ENCODE results near the gene DYNLT4. TPM values are rescaled to one million over a fixed set of nuclear protein-coding genes. Genes with fewer than 3 reads are reported as not detected.

The DYNLT4 gene
- total and polyA plus RNA-seq, 10 donors = 0.15 to 2.1 (median 0.82) TPM; not detected in 3

GRCh38 chr1:44780583-44781121 lies 26.5 kb downstream of the DYNLT4 start:
- H3K9me3 ChIP-seq = no peaks in the 10 kb centered on the region
- intact Hi-C loops (cut with DNase I; ENCODE audit: low total_unique reads) = loop anchor here (10.0 kb wide), 1 partner anchor 46 kb away; the partner anchor contains the start of genes KIF2C and RNU5D-1
- peaks cover 0 to 61% (median 54%) of the 10 kb centered on the region in 6 donors for H3K36me3 ChIP-seq

GRCh38 chr1:44778705-44779576 lies 28.2 kb downstream of the DYNLT4 start:
- H3K27me3 ChIP-seq (replicated peaks in 1 of 7) = no peaks in the 10 kb centered on the region
- TF ChIP-seq POLR2AphosphoS5 (IDR thresholded peaks at IDR 0.05) (no peak), POLR2A (IDR thresholded peaks at IDR 0.05) (no peak), CTCF (IDR thresholded peaks at IDR 0.05 in 8 of 11, conservative IDR thresholded peaks at IDR 0.05 in 3 of 11) (no peak)
- no peaks in the 10 kb centered on the region for H3K9me3 ChIP-seq
- H3K27ac ChIP-seq = peak overlapping the region in 1 of 8 donors; percentile 98
- 84 to 92% (median 89%) methylated on average over 6 of the region's 6 CpGs for WGBS, 5 donors
- intact Hi-C loops (cut with DNase I; ENCODE audit: low total_unique reads) = no loop called here
- peaks cover 0 to 61% (median 54%) of the 10 kb centered on the region in 6 donors for H3K36me3 ChIP-seq
- no peak for DNase-seq
- H3K4me3 ChIP-seq = peak overlapping the region in 1 of 8 donors; percentile 6
- peaks cover 20 to 64% (median 47%) of the 10 kb centered on the region in 6 donors for H3K4me1 ChIP-seq

More at GRCh38 chr1:44780583-44781121, 26.5 kb downstream of the DYNLT4 start:
- no peak for TF ChIP-seq POLR2AphosphoS5 (IDR thresholded peaks at IDR 0.05)
- no peak for TF ChIP-seq POLR2A (IDR thresholded peaks at IDR 0.05)
- no peak for TF ChIP-seq CTCF (IDR thresholded peaks at IDR 0.05 in 8 of 11, conservative IDR thresholded peaks at IDR 0.05 in 3 of 11)
- Histone ChIP-seq H3K4me1 (peaks cover 17 to 70% (median 56%) of the 10 kb centered on the region in 6 donors), H3K27ac (no peak overlapping the region), H3K4me3 (no peak overlapping the region), H3K27me3 (replicated peaks in 1 of 7) (no peaks in the 10 kb centered on the region)
- DNase-seq = peak; percentile 16
- WGBS, 5 donors = 90 to 96% (median 94%) methylated on average over 14 of the region's 14 CpGs

- H3K4me1 ChIP-seq = peaks cover 15 to 56% (median 38%) of the 10 kb centered on the region in 6 donors
- TF ChIP-seq POLR2AphosphoS5 (IDR thresholded peaks at IDR 0.05) (peak in 1 of 3 donors; percentile 24), CTCF (IDR thresholded peaks at IDR 0.05 in 8 of 11, conservative IDR thresholded peaks at IDR 0.05 in 3 of 11) (no peak)
- WGBS, 5 donors = 66 to 80% (median 74%) methylated on average over 13 of the region's 13 CpGs
- peak; percentile 68 for DNase-seq
- intact Hi-C loops (cut with DNase I; ENCODE audit: low total_unique reads) = no loop called here
- peaks cover 0 to 61% (median 54%) of the 10 kb centered on the region in 6 donors for H3K36me3 ChIP-seq
- H3K4me3 ChIP-seq = peak overlapping the region in 2 of 8 donors; percentile 6 to 84
- H3K27me3 ChIP-seq (replicated peaks in 1 of 7) = no peaks in the 10 kb centered on the region
- H3K9me3 ChIP-seq = no peaks in the 10 kb centered on the region
- peak overlapping the region in 3 of 8 donors; percentile 96 to 98 (median 98) for H3K27ac ChIP-seq
Measured at GRCh38 chr1:44777969-44778635, 29.0 kb downstream of the DYNLT4 start.

Measured in spleen (tissue), 11 donors.